Measurements from ENCODE around the gene POLR2L. TPM values are rescaled to one million over a fixed set of nuclear protein-coding genes. Genes with fewer than 3 reads are reported as not detected.

The POLR2L gene
- total and polyA plus RNA-seq, 2 of the 13 experiments (the other 11 are each of a cell fraction or from before 2014, with no cell fraction given) = 104 to 114 TPM

DNA sequence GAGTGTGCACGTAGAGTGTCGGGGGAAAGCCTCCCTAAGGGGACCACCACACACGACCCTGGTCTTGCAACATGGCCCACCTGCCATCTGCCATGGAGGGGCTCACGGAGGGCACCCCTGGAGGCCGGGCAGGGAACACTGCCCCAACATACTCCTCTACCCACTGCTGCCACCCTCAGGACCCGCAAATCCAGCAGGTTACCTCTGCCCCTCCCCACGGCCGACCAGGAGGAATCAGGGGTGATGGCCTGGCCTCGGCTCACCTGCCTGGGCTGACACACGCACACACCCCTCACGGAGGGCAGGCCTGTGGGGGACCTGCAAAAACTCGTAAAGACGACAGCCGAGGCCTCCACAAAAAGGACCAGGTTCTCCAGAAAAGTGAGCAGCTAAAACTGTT, 38.1 kb upstream of the POLR2L start:
- H3K4me3 ChIP-seq (replicated peaks in 1 of 3; ENCODE audit: insufficient read depth in 1 of 3, low read depth in 2 of 3, low read length in 3 of 3) = no peak overlapping the region
- no peaks in the 10 kb centered on the region for H3K4me1 ChIP-seq (ENCODE audit: insufficient read depth, low read length)
- H4K20me1 ChIP-seq (ENCODE audit: insufficient read depth, low read length) = no peaks in the 10 kb centered on the region
- CTCF ChIA-PET (ENCODE audit: low intra/inter-chr PET ratio, low total read pairs) = no interaction called here
- no peaks in the 10 kb centered on the region for H3K9me3 ChIP-seq (ENCODE audit: low read length)
- H3K9ac ChIP-seq (ENCODE audit: insufficient read depth, low read depth, low read length) = no peak overlapping the region
- no peak overlapping the region for H2AFZ ChIP-seq (ENCODE audit: low read length)
- in situ Hi-C loops (cut with HindIII; ENCODE audit: extremely low pct_ligation_motif_present, low pct_unique_long_range_greater_than_20kb) (loop anchor here (10.0 kb wide), 1 partner anchor 174 kb away; no protein-coding TSS in a partner anchor), intact Hi-C loops (cut with micrococcal nuclease; ENCODE audit: unreplicated experiment) (no loop called here)
- POLR2A ChIA-PET = no interaction called here
- no peaks in the 10 kb centered on the region for H3K27me3 ChIP-seq (ENCODE audit: control insufficient read depth in 1 of 2, insufficient read depth in 2 of 2, low read length in 2 of 2)
- H3K36me3 ChIP-seq (replicated peaks in 1 of 2; ENCODE audit: control insufficient read depth in 1 of 2, insufficient read depth in 2 of 2, low read length in 2 of 2) = peaks cover 10 to 16% of the 10 kb centered on the region in 2 experiments; a peak in 4 of 5 replicates
- H3K27ac ChIP-seq (ENCODE audit: extremely low read length, insufficient read depth, low read length) = no peak overlapping the region
- BruUV-seq (replicated peaks) = no TSS peak
- 92% methylated on average over 8 of the region's 14 CpGs for WGBS (ENCODE audit: low lambda C conversion rate)
- TF ChIP-seq ZNF335 (CRISPR knock-in tag; IDR thresholded peaks at IDR 0.05) (no peak), TOE1 (CRISPR knock-in tag; IDR thresholded peaks at IDR 0.05) (no peak)
- TF ChIP-seq, protein P1, sequence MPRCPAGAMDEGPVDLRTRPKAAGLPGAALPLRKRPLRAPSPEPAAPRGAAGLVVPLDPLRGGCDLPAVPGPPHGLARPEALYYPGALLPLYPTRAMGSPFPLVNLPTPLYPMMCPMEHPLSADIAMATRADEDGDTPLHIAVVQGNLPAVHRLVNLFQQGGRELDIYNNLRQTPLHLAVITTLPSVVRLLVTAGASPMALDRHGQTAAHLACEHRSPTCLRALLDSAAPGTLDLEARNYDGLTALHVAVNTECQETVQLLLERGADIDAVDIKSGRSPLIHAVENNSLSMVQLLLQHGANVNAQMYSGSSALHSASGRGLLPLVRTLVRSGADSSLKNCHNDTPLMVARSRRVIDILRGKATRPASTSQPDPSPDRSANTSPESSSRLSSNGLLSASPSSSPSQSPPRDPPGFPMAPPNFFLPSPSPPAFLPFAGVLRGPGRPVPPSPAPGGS (CRISPR knock-in tag; IDR thresholded peaks at IDR 0.05) = no peak
- TF ChIP-seq, protein P2, sequence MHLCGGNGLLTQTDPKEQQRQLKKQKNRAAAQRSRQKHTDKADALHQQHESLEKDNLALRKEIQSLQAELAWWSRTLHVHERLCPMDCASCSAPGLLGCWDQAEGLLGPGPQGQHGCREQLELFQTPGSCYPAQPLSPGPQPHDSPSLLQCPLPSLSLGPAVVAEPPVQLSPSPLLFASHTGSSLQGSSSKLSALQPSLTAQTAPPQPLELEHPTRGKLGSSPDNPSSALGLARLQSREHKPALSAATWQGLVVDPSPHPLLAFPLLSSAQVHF (CRISPR knock-in tag; IDR thresholded peaks at IDR 0.05) = no peak
- H3K79me2 ChIP-seq (ENCODE audit: insufficient read depth, low read length) = no peaks in the 10 kb centered on the region
- no peak for ATAC-seq
- DNase-seq (ENCODE audit: low spot score) = no peak
- FAIRE-seq = no peak
- H3K4me2 ChIP-seq (ENCODE audit: low read depth, low read length) = no peak overlapping the region

DNA sequence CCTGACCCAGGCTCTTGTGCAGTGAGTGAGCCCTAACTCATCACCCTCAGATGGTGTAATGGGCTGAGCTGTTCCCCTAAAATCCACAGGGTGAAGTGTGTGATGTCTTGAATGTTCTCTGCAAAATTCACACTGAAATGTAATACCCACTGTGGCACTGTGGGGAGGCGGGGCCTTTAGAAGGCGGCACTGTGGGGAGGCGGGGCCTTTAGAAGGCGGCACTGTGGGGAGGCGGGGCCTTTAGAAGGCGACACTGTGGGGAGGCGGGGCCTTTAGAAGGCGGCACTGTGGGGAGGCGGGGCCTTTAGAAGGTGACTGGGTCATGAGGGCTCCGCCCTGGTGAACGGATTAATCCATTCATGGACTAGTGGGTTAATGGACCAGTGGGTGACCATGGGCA, 35.2 kb upstream of the POLR2L start:
- POLR2A ChIA-PET = no interaction called here
- H3K4me2 ChIP-seq (ENCODE audit: low read depth, low read length) = no peak overlapping the region
- H3K4me3 ChIP-seq (replicated peaks in 1 of 3; ENCODE audit: insufficient read depth in 1 of 3, low read depth in 2 of 3, low read length in 3 of 3) = no peak overlapping the region
- ATAC-seq (no peak), FAIRE-seq (no peak), DNase-seq (ENCODE audit: low spot score) (no peak)
- H2AFZ ChIP-seq (ENCODE audit: low read length) = no peak overlapping the region
- WGBS (ENCODE audit: low lambda C conversion rate) = 97% methylated on average over 10 of the region's 11 CpGs
- H3K4me1 ChIP-seq (ENCODE audit: insufficient read depth, low read length) = no peaks in the 10 kb centered on the region
- in situ Hi-C loops (cut with HindIII; ENCODE audit: extremely low pct_ligation_motif_present, low pct_unique_long_range_greater_than_20kb) (no loop called here), intact Hi-C loops (cut with micrococcal nuclease; ENCODE audit: unreplicated experiment) (no loop called here)
- H3K9ac ChIP-seq (ENCODE audit: insufficient read depth, low read depth, low read length) = no peak overlapping the region
- BruUV-seq (replicated peaks) = no TSS peak
- CTCF ChIA-PET (ENCODE audit: low intra/inter-chr PET ratio, low total read pairs) = no interaction called here
- H4K20me1 ChIP-seq (ENCODE audit: insufficient read depth, low read length) = no peaks in the 10 kb centered on the region
- H3K9me3 ChIP-seq (ENCODE audit: low read length) = no peaks in the 10 kb centered on the region
- H3K27ac ChIP-seq (ENCODE audit: extremely low read length, insufficient read depth, low read length) = no peak overlapping the region
- no peaks in the 10 kb centered on the region for H3K27me3 ChIP-seq (ENCODE audit: control insufficient read depth in 1 of 2, insufficient read depth in 2 of 2, low read length in 2 of 2)
- H3K79me2 ChIP-seq (ENCODE audit: insufficient read depth, low read length) = no peaks in the 10 kb centered on the region
- peaks cover 7 to 14% of the 10 kb centered on the region in 2 experiments; a peak in 3 of 5 replicates for H3K36me3 ChIP-seq (replicated peaks in 1 of 2; ENCODE audit: control insufficient read depth in 1 of 2, insufficient read depth in 2 of 2, low read length in 2 of 2)
- no peak for TF ChIP-seq JUNB (CRISPR knock-in tag; IDR thresholded peaks at IDR 0.05; ENCODE audit: borderline replicate concordance)
- TF ChIP-seq, protein P3, sequence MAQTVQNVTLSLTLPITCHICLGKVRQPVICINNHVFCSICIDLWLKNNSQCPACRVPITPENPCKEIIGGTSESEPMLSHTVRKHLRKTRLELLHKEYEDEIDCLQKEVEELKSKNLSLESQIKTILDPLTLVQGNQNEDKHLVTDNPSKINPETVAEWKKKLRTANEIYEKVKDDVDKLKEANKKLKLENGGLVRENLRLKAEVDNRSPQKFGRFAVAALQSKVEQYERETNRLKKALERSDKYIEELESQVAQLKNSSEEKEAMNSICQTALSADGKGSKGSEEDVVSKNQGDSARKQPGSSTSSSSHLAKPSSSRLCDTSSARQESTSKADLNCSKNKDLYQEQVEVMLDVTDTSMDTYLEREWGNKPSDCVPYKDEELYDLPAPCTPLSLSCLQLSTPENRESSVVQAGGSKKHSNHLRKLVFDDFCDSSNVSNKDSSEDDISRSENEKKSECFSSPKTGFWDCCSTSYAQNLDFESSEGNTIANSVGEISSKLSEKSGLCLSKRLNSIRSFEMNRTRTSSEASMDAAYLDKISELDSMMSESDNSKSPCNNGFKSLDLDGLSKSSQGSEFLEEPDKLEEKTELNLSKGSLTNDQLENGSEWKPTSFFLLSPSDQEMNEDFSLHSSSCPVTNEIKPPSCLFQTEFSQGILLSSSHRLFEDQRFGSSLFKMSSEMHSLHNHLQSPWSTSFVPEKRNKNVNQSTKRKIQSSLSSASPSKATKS (CRISPR knock-in tag; IDR thresholded peaks at IDR 0.05) = no peak
- TF ChIP-seq FOXK2 (IDR thresholded peaks at IDR 0.05) = no peak
- TF ChIP-seq ATF7-NPFF (CRISPR knock-in tag; IDR thresholded peaks at IDR 0.05; ENCODE audit: low read depth) = no peak
- TF ChIP-seq SALL2 (CRISPR knock-in tag; IDR thresholded peaks at IDR 0.05) = no peak
- TF ChIP-seq MAF1 (CRISPR knock-in tag; IDR thresholded peaks at IDR 0.05; ENCODE audit: borderline replicate concordance) = no peak
- TF ChIP-seq XBP1 (CRISPR knock-in tag; IDR thresholded peaks at IDR 0.05) = no peak
- no peak for TF ChIP-seq MYC (CRISPR knock-in tag; IDR thresholded peaks at IDR 0.05; ENCODE audit: borderline replicate concordance)
- TF ChIP-seq, protein P4, sequence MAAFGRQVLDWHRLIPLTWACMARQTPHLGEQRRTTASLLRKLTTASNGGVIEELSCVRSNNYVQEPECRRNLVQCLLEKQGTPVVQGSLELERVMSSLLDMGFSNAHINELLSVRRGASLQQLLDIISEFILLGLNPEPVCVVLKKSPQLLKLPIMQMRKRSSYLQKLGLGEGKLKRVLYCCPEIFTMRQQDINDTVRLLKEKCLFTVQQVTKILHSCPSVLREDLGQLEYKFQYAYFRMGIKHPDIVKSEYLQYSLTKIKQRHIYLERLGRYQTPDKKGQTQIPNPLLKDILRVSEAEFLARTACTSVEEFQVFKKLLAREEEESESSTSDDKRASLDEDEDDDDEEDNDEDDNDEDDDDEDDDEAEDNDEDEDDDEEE (CRISPR knock-in tag; IDR thresholded peaks at IDR 0.05) = no peak
- TF ChIP-seq ISX (CRISPR knock-in tag; conservative IDR thresholded peaks at IDR 0.05) = no peak
